ENCODE data around the gene C2CD4B.

The C2CD4B gene

DNA sequence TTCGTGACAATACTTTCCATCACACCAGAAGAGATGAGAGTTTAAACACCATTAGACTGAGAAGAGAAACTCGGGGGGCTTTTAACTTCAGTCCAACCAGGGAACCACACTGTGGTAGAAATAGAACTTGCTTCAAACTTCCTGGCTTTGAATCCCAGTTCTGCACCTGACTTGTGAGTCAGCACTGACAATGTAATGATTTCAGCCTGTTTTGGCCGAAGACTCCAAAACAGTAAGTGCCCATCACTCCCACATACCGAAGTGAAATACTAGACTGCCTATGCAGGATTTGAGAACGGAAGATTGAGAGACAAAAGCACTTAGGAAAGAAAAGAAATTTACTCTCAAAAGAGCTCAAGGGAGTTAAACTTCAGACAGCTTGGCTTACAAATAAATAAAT lies 27.0 kb downstream of the C2CD4B start:
- Mint-ChIP-seq H3K27ac (no peak overlapping the region), H3K4me1 (ENCODE audit: low read depth) (no peaks in the 10 kb centered on the region), H3K36me3 (ENCODE audit: low read depth) (no peaks in the 10 kb centered on the region), H3K27me3 (ENCODE audit: low read depth) (peaks cover 8% of the 10 kb centered on the region), H3K4me3 (no peak overlapping the region), H3K9me3 (no peaks in the 10 kb centered on the region)

DNA sequence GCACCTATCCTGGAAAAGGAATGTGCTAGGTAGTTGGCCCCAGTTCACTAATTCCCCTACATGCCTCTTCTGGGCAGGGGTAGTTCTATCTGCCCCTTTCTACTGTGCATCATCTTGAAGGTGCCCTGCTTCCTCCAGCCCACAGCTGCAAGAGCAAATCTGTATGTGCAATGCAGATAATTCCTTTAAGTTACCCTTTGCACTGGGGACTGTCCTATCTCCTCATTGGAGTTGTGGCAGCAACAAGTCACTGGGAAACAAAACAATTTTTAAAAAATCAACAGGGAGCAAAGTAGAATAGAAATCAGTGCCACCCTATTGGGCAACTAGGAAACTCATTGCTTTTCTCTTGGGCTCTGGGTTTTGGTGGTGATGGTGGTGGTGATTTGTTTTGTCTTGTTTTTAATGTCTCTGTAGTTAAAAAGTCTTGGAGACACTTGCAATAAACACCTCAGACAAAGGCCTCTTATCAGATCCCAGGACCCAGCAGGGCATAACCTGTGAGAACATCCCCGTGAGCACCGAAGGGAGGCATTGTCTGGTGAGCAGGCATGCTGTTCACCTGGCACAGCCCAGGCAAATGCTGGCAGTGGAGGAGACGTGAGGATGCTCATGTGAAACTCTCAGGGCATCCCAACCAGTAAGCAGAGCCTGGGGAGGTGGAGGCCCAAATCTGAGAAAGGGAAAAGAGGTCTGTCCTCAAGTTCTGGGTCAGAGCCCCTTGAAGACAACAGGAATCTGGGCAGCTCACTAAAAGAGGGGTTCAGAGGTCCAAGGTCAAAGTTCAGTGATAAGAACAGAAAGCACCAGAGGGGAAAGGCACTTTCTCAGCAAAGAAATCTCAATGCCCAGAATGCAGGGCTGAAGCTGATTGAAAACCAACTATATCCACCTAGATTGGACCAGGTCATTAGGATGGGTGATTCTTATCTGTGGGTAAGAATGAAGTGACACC lies 27.9 kb downstream of the C2CD4B start:
- Mint-ChIP-seq H3K36me3 (ENCODE audit: low read depth) (no peaks in the 10 kb centered on the region), H3K9me3 (no peaks in the 10 kb centered on the region), H3K4me1 (ENCODE audit: low read depth) (no peaks in the 10 kb centered on the region), H3K27ac (no peak overlapping the region), H3K4me3 (no peak overlapping the region), H3K27me3 (ENCODE audit: low read depth) (peaks cover 8% of the 10 kb centered on the region)

DNA sequence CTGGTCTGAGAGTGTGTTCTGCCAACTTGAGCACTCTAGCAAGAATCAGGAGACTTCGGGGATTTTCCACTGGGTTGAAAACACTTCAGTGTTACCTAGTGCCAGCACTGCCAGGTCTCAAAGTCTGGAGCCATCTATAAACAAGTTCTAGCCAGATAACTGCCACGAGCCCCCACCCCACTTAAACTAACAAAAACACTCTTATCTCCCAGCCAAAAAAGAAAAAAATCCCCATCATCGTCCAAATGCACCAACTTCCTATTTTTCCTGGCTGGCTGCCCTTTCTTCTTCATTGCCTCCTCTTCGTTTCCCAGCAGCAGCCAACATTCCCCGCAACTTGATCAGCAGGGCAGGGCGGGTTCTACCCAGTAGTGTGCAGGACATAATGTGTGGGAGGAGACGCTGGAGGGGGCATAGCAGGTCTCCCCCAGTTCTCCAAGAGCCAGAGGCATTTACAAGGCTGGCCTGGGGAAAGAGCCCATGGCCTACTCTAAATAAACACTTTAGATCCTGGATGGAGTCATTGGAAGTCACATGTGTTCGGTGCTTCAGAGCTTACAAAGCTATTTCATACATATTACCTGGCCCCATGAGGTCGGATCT lies 29.5 kb downstream of the C2CD4B start:
- H3K27me3 Mint-ChIP-seq (ENCODE audit: low read depth) = peaks cover 3% of the 10 kb centered on the region
- H3K36me3 Mint-ChIP-seq (ENCODE audit: low read depth) = no peaks in the 10 kb centered on the region
- no peaks in the 10 kb centered on the region for H3K4me1 Mint-ChIP-seq (ENCODE audit: low read depth)
- H3K9me3 Mint-ChIP-seq = no peaks in the 10 kb centered on the region
- no peak overlapping the region for H3K27ac Mint-ChIP-seq
- no peak overlapping the region for H3K4me3 Mint-ChIP-seq

DNA sequence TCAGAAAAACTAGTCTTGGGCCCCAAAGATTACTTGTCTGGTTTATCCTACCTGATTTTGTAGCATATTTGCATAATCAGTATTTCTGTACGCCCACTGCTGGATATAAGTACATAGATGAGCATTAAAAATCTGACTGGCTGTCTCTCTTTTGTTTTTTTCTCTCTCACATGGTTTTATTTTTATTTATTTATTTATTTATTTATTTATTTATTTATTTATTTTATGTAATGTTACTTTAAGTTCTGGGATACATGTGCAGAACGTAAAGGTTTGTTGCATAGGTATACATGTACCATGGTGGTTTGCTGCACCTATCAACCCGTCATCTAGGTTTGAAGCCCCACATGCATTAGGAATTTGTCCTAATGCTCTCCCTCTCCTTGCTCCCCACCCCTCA lies 31.9 kb downstream of the C2CD4B start:
- no peaks in the 10 kb centered on the region for H3K36me3 Mint-ChIP-seq (ENCODE audit: low read depth)
- peaks cover 17% of the 10 kb centered on the region for H3K27me3 Mint-ChIP-seq (ENCODE audit: low read depth)
- peaks cover 11% of the 10 kb centered on the region for H3K4me1 Mint-ChIP-seq (ENCODE audit: low read depth)
- H3K4me3 Mint-ChIP-seq = no peak overlapping the region
- H3K9me3 Mint-ChIP-seq = no peaks in the 10 kb centered on the region
- no peak overlapping the region for H3K27ac Mint-ChIP-seq

DNA sequence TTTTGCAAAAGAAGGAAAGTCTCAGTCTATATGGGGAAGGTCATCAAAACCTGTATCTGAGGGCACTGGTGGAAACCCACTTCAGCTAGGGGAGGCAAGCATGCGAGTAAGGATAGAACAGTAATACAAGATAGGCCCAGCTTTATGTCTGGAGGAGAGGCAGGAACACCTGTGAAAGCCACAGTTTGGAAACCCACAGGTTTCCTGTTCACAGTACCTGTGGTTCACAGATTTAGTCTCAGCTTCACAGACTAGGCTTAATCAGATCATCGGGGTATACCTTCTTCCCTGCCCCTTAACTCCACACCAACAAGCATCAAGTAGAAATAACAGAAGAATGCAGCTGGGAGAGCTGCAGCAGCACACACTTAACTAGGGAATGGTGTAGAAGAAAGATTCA lies 36.2 kb downstream of the C2CD4B start:
- H3K9me3 Mint-ChIP-seq = no peaks in the 10 kb centered on the region

DNA sequence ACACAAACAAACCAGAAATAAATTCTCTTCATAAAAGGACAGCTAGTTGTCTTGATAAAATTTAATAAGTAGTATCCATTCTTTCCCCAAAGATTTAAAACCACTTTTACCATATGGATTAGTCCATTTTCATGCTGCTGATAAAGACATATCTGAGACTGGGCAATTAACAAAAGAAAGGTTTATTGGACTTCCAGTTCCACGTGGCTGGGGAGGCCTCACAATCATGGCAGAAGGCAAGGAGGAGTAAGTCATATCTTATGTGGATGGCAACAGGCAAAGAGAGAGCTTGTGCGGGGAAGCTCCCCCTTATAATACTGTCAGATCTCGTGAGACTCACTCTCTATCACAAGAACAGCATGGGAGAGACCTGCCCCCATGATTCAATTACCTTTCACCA lies 38.7 kb downstream of the C2CD4B start:
- Mint-ChIP-seq H3K36me3 (ENCODE audit: low read depth) (no peaks in the 10 kb centered on the region), H3K9me3 (no peaks in the 10 kb centered on the region), H3K4me3 (no peak overlapping the region), H3K4me1 (ENCODE audit: low read depth) (peaks cover 36% of the 10 kb centered on the region), H3K27ac (no peak overlapping the region), H3K27me3 (ENCODE audit: low read depth) (peaks cover 14% of the 10 kb centered on the region)

More for the DNA sequence above, 36.2 kb downstream of the C2CD4B start:
- H3K4me3 Mint-ChIP-seq = no peak overlapping the region
- peaks cover 17% of the 10 kb centered on the region for H3K27me3 Mint-ChIP-seq (ENCODE audit: low read depth)
- H3K27ac Mint-ChIP-seq = no peak overlapping the region
- H3K4me1 Mint-ChIP-seq (ENCODE audit: low read depth) = peaks cover 26% of the 10 kb centered on the region
- no peaks in the 10 kb centered on the region for H3K36me3 Mint-ChIP-seq (ENCODE audit: low read depth)

DNA sequence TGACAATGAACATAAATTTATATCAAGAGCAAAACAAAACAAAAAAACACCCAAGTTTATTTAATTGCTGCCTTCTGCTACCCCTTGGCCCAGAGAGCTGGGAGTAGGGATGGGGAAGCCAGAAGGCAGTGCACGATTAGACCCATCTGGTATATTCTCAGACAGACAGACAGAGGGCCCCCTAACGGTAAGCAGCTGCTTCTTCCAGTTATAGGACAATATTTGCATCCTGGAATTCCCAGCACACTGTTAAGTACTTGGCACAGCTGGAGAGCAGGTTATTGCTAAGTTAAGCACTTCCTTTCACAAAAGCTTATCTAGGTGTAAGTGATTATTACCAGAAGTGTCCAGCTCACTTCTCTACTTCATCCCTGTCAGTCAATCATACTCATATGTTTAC lies 39.3 kb downstream of the C2CD4B start:
- H3K27me3 Mint-ChIP-seq (ENCODE audit: low read depth) = peaks cover 14% of the 10 kb centered on the region
- H3K27ac Mint-ChIP-seq = no peak overlapping the region
- H3K4me3 Mint-ChIP-seq = no peak overlapping the region
- H3K9me3 Mint-ChIP-seq = no peaks in the 10 kb centered on the region
- peaks cover 39% of the 10 kb centered on the region for H3K4me1 Mint-ChIP-seq (ENCODE audit: low read depth)
- H3K36me3 Mint-ChIP-seq (ENCODE audit: low read depth) = no peaks in the 10 kb centered on the region

DNA sequence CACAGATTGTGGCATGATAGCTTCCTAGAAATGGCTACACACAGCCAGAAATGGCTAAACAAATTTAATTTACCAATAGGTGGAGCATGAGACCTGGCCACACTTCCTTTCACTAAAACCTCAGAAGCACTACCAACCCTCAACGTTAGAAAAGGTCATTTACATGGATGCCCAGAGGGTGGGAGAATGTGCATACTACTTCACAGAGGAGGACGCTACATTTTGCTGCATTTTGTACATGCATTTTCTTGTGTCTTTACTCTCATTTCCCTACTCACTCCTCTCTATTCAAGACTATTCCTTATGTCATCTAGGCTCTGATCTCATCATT lies 40.1 kb downstream of the C2CD4B start:
- Mint-ChIP-seq H3K4me3 (no peak overlapping the region), H3K4me1 (ENCODE audit: low read depth) (peaks cover 43% of the 10 kb centered on the region), H3K27me3 (ENCODE audit: low read depth) (peaks cover 11% of the 10 kb centered on the region), H3K27ac (no peak overlapping the region), H3K9me3 (no peaks in the 10 kb centered on the region), H3K36me3 (ENCODE audit: low read depth) (no peaks in the 10 kb centered on the region)

DNA sequence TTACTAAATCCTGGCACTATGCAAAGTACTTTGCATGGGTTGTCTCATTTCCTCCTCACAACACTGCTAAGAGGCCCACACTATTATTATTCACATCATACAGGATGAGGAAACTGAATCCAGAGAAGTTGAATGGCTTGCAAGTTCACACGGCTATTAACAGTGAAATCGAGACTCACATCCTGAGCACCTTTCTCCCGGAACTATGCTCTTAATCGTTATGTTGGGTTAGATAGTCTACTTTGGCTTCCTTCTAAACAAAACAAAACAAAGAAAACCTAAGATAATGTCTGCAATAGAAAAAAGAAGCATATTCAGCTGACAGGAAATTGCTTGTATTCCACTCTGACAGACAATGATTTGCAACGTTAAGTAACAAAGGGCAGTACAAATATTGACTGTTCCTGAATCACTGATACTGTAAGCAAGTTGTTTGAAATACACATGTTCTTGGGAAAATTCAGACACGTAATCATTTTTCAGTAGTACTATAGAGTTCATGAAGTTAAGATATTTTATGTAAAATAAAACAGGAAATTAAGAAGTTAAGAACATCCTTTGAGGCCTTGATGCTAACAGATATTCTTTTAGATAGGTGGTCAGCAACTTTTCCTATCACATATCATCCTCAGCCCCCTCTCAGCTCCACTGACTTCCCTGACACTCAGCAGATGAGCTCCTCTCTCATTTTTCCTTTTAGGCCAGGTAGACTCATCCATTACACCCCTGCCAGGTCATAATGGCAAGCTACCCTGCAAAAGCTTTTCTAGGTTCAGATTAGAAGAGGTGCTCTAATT lies 40.7 kb downstream of the C2CD4B start:
- Mint-ChIP-seq H3K27ac (peak overlapping the region; percentile 46), H3K4me1 (ENCODE audit: low read depth) (peaks cover 48% of the 10 kb centered on the region), H3K9me3 (no peaks in the 10 kb centered on the region), H3K36me3 (ENCODE audit: low read depth) (no peaks in the 10 kb centered on the region), H3K4me3 (no peak overlapping the region), H3K27me3 (ENCODE audit: low read depth) (peaks cover 6% of the 10 kb centered on the region)

DNA sequence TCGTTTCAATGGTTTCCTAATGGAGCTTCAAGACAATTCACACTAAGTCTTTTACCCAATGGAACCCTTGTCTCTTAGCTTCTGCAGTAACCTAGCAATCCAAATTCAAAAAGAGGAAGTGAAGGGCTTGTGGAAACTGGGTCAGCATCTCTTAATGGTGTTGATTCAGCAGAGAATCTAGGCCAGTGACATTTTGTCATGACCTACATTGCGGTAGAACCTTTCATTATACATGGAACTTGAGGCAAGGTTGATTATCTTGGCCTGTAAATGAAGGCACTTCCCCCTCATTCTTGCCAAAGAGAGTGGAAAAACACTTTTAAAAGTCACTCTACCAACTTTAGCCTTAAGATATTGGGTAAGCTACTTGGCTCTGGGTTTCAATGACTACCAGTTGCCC lies 42.8 kb downstream of the C2CD4B start:
- Mint-ChIP-seq H3K4me1 (ENCODE audit: low read depth) (peaks cover 48% of the 10 kb centered on the region), H3K36me3 (ENCODE audit: low read depth) (no peaks in the 10 kb centered on the region), H3K9me3 (no peaks in the 10 kb centered on the region), H3K27ac (peak overlapping the region; percentile 17), H3K4me3 (no peak overlapping the region), H3K27me3 (ENCODE audit: low read depth) (no peaks in the 10 kb centered on the region)

DNA sequence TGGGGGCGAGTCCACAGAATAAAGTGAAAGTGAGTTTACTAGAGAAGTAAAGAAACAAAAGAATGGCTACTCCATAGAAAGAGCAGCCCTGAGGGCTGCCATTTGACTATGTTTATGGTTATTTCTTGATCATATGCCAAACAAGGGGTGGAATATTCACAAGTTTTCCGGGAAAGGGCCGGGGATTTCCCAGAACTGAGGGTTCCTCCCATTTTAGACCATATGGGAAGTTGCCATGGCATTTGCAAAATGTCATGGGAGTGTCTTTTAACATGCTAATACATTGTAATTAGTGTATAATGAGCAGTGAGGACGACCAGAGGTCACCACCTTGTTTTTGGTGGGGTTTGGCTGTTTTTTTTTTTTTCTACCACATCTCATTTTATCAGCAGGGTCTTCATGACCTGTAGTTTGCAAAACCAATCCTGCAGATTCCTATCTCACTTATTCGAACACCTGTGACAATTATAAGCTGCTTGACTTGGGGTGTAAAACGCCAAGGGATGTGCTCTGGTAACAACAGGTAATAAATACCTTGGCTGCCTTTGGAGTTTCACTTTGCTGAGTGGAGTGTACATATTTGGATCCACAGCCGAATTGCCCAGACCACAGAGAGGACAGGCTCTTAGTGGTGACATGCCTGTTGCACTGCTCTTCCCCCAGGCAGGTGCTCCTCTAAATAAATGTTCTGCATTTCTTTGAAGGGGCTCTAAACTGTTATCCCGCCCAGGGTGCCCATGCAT lies 43.6 kb downstream of the C2CD4B start:
- peaks cover 48% of the 10 kb centered on the region for H3K4me1 Mint-ChIP-seq (ENCODE audit: low read depth)
- H3K36me3 Mint-ChIP-seq (ENCODE audit: low read depth) = no peaks in the 10 kb centered on the region
- no peaks in the 10 kb centered on the region for H3K27me3 Mint-ChIP-seq (ENCODE audit: low read depth)
- no peak overlapping the region for H3K27ac Mint-ChIP-seq
- H3K4me3 Mint-ChIP-seq = no peak overlapping the region
- no peaks in the 10 kb centered on the region for H3K9me3 Mint-ChIP-seq

DNA sequence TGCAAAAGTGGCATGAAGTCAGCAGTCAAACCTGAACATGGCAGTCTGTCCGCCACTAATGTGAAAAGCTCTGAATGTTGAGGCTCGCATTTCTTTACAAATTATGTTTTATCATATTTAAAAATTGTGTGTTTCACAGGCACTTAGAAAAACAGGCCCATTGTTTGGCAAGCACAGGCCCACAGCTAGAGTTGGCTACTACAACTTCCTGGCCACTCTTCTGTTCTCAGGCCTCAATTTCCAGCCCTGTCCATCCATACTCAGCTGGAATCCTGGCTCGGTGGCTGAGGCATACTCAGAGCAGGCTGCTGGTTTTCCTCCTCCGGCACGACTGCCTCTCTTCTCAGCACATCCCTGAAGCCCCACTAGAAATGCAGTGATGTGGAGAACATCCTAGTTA lies 44.3 kb downstream of the C2CD4B start:
- H3K4me3 Mint-ChIP-seq = no peak overlapping the region
- no peaks in the 10 kb centered on the region for H3K36me3 Mint-ChIP-seq (ENCODE audit: low read depth)
- no peaks in the 10 kb centered on the region for H3K27me3 Mint-ChIP-seq (ENCODE audit: low read depth)
- H3K9me3 Mint-ChIP-seq = no peaks in the 10 kb centered on the region
- H3K27ac Mint-ChIP-seq = peak overlapping the region; percentile 17
- peaks cover 51% of the 10 kb centered on the region for H3K4me1 Mint-ChIP-seq (ENCODE audit: low read depth)

DNA sequence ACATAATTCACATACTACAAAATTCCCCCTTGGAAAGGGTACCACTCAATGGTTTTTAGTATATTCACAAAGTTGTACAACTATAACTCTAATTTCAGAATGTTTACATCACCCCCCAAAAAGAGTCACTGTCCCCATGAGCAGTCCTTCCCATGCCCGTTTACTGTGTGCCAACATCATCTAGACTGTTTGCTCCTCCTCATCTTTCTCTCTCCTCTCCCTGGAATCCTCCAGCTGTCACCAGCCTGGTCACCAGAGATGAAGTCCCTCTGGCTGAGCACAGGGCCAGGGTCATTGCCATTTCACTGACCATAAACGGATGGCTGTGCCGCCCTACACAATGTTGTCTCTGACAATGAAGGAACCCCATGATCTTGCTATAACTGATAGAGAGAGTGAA lies 45.2 kb downstream of the C2CD4B start:
- Mint-ChIP-seq H3K4me1 (ENCODE audit: low read depth) (peaks cover 46% of the 10 kb centered on the region), H3K27ac (peak overlapping the region; percentile 55), H3K4me3 (no peak overlapping the region), H3K27me3 (ENCODE audit: low read depth) (no peaks in the 10 kb centered on the region), H3K36me3 (ENCODE audit: low read depth) (no peaks in the 10 kb centered on the region), H3K9me3 (no peaks in the 10 kb centered on the region)

DNA sequence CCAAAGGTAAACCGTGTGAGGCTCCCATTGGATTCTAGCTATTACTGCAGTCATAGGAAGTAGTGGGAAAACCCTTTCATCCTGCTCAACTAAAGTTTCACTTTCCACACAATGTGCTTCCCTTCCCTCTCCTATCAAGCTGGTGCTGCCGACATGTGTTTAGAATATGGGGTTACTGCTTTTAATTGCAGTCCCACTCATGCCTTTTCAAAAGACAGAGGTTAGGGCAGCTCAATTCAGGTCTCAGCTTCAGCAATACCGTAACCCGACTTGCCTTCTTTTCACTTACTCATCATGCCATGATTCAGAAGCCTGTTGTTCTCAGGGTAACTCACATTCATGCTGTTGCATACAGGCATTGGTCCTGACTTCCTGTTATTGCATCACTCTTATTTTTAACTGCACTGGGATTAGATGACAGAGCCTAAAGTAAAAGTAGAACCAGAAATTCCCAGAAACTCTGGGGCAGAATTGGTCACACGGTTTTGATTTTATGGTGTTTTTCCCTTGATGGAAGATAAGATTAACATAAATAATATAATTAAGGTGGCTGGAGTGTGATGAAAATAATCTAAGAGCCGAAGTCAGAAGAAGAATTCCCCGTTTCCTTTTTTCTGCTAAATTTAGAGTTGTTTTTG lies 45.7 kb downstream of the C2CD4B start:
- H3K9me3 Mint-ChIP-seq = no peaks in the 10 kb centered on the region
- H3K27me3 Mint-ChIP-seq (ENCODE audit: low read depth) = no peaks in the 10 kb centered on the region
- H3K4me3 Mint-ChIP-seq = peak overlapping the region; percentile 19
- peaks cover 40% of the 10 kb centered on the region for H3K4me1 Mint-ChIP-seq (ENCODE audit: low read depth)
- no peaks in the 10 kb centered on the region for H3K36me3 Mint-ChIP-seq (ENCODE audit: low read depth)
- H3K27ac Mint-ChIP-seq = peak overlapping the region; percentile 55

Data from T-helper 1 cell treated with Interleukin-12 subunit alpha and Interleukin-12 subunit beta and Interleukin-4 antibody, amounts not matched to agents 30 μg/mL and 1 μg/mL, for 36 hours (primary cell).